Measurements from ENCODE around the gene FANCG.

GRCh38 chr9:35105571-35106342 is 26.0 kb upstream of the FANCG start:
- no peak for TF ChIP-seq POLR2A (IDR thresholded peaks at IDR 0.05)
- no peak for TF ChIP-seq CTCF (IDR thresholded peaks at IDR 0.05)
